Stimulated activated CD8-positive, alpha-beta memory T cell treated with anti-CD3 and anti-CD28 coated beads, Interleukin-15, amount 100 ng/mL, for 4 hours (primary cell): Measurements from ENCODE around the gene EXOSC6.
"Not testable (repeated sequence)": the region's sequence is repeated elsewhere in the genome, so short reads cannot be mapped to it uniquely, and the experiment has no call there.

Source experiments
- DNase-seq, 2 donors: peaks; one replicate each; pipeline ENCODE4 v3.0.0-alpha.2; 2020; ENCODE audit warnings: low read depth in 2 of 2

Gene EXOSC6

DNA sequence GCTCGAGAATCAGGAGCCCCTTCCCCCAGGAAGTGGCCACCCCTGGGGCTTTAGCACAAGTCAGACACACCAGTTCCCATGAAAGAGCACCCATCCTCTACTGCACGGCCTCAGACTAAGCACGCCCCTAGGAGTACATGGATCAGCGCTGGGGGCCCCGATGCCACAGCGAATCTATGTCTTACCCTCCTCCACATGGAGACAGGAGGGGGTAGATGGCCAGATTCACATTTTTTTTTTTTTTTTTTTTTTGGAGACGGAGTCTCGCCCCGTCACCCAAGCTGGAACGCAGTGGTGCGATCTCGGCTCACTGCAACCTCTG, 3.2 kb upstream of the EXOSC6 start:
- no peak for DNase-seq

DNA sequence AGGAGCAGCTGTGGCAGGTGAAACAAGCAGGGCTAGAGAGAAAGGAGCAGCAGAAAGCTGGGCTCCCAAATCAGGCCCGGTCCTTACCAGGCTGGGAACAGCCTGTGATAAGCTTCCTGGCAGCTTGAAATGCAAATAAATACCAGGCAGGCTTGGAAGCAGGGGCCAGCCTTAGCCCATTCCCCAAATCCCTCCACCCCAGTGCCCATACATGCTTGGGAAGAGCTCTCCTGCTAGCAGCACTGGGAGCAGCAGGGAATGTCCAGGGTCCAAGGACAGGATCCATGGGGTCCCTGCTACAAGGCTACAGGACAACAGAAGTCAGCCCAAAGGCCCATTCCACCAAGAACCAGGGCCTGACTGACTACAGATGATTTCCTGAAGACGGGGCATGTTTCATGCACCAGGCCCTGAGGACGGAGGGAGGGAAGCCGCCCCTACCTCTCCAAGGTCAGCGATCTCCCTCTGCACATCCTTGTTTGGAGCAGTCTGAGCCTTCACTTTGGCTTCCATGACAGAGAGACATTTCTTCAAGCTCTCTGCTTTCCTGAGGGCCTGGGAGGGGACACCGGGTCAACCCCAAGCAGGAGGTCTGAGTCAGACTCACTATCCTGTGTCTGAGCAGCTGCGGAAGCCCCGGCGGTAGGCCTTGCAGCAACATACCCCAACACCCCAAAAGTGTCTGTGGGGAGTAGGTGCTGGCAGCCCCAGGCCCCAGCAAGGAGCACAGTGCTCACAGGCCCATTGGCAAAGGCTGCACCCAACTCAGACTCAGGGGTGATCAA, 2.6 kb upstream of the EXOSC6 start:
- DNase-seq = no peak

DNA sequence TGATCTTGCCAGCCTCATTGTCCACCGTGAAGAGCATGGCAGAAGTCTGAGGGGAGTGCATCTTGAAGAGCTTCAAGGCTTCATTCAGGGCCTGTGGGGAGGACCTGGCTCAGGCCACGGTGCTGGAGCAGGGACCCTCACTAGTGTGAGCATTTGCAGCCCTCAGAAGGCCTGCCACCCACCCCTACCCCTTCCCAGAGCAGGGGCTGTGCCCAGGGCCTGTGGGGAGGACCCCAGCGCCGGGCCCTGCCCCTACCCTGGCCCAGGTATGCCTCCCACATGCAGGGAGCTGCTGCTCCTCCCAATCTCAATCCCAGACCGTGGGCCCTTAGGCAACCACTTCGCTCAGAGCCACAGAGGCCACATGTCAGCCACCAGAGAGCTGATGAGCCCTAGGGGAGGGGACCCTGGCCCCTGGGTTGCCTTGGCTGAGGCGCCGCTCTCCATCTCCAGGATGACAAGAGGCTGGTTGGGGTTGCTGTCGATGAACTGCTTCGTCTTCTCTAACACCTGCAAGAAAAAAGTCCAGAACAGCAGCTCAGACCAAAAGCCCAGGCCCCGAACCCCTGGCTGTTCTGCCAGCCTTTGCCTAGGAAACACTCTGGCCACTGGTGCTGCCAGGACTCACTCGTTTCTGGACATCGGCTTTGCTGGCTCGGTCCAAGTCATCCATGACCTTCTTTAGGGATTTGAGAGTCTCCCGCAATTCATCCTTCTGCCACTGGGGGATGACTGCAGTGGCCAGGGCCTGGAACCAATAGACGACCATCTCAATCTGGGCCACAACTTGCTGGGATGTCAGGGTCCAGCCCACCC, 1.8 kb upstream of the EXOSC6 start:
- no peak for DNase-seq

DNA sequence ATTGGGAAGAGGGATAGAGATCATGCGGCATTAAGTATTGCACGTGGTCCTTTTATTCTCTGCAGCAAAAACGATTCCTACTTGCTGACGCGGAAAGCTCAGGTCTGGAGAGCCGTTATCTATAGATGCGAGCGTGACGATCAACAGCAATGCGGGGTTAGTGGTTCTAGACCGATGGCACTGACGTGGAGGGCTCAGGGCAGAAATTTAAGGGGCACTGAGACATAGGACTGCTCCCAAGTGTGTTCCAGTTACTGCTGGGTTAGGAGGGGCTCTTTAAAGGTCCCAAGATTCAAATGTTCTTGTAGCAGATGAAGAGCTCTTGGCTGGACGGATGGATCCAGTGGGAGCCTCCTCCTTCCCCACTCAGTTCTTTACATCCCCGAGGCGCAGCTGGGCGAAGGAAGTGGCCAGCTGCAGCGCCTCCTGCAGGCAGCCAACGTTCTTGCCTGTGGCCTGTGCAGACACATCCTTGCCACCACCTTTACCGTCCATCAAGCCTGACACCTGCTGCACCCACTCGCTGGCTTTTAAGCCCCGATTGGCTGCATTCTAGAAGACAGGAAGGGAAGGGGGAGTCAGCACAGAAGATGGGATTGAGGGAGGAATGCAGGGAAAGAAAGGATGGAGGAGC, 732 bp upstream of the EXOSC6 start:
- no peak for DNase-seq

DNA sequence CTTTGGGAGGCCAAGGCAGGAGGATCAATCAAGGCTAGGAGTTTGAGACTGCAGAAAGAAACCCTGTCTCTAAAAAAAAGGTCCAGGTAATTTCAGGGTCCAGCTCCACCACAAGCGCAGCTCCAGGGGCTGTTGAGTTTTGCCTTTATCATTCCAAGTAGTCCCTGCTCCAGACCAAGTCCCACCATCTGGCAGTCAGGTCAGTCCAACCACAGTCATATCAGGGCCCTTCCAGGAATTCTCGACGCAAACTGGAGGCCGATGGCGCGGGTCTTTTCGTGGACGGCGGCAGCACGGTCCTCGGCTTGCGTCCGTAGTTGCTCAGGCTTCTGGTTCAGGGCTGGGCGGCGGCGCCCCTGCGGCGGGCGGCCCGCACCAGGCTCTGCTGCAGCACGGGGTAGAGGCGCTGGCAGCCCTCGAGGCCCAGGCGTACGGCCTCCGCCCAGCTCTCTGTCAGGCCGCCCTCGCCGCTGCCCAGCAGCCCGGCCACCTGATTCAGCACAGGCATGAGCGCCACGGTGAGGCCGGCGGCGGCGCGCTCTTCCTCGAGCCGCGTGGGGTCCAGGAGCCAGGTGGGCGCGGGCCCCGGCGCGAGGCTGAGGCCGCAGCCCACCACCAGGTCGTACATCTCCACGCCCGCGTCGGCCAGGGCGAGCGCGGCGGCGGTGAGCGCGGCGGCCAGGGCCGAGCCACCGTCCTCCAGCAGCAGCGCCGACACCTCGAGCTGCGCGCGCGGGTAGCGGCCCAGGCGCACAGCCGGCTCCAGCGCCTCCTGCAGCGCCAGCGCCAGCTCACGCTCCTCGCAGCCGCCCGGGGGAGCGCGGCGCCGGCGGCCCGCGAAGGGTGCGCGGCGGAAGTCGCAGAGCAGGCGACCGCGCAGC, 752 bp downstream of the EXOSC6 start:
- peak in 1 of 2 donors; percentile 21 for DNase-seq

DNA sequence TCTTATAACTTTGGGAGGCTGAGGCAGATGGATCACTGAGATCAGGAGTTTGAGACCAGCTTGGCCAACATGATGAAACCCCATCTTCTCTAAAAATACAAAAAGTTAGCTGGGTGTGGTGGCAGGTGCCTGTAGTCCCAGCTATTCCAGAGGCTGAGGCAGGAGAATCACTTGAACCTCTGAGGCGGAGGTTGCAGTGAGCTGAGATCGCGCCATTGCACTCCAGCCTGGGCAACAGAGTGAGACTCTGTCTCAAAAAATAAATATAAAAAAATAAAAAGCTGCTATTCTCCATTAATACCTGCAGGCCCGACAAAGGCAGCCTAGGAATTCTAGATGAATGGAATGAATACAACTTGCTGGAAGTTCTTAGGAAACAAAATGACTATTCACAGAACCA, 2.0 kb downstream of the EXOSC6 start:
- not testable (repeated sequence) for DNase-seq

DNA sequence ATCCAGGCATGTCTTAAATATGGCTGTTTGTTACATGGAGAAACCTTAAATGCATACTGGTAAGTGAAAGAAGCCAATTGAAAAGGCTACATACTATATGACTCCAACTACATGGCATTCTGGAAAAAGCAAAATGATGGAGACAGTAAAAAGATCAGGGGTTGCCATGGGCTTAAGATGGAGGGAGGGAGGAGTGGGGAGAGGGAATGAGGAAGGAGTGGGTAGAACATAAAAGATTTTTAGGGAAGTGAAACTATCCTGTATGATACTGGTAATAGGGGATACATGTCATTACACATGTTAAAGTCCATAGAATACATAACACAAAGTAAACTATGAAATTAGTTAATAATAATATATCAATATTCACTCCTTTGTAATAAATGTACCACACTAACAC, 13.0 kb downstream of the EXOSC6 start:
- not testable (repeated sequence) for DNase-seq

DNA sequence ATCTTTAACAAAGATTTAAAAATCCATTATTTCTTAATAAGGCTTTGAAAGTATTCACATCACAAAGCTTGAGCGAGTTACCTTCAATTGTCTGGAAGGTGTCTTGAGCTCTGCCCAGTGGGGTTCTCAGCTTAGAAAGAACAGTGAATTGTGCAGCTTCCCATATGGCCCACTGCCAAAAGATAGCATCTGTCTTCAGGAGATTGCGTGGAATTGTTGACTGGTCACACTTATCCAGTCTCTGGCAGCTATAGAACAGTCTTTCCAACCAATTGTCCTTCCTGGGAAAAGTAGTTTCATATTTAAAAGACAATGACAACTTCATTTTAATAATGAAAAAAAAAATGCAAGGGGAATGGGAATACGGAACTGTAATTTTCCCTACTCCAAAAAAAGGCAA, 19.9 kb downstream of the EXOSC6 start:
- not testable (repeated sequence) for DNase-seq

DNA sequence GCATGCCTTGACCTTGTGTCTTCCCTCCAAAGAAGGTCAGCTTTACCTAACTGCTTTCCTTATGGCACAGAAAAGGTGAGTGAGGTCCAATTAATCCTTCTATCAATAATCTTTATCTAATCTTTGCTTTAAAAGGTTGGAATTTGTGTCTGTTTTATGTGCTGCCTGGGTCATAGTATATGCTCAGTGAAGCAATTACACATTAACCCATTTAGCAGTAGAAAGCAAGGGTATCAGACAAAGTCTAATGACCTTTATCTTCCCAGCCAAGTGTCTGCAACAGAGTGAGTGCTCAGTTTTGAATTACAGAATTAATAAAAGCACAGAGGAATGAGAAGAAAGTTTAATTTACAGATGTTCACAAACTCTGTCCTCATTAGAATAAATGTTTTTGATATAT, 25.7 kb downstream of the EXOSC6 start:
- DNase-seq = not testable (repeated sequence)

DNA sequence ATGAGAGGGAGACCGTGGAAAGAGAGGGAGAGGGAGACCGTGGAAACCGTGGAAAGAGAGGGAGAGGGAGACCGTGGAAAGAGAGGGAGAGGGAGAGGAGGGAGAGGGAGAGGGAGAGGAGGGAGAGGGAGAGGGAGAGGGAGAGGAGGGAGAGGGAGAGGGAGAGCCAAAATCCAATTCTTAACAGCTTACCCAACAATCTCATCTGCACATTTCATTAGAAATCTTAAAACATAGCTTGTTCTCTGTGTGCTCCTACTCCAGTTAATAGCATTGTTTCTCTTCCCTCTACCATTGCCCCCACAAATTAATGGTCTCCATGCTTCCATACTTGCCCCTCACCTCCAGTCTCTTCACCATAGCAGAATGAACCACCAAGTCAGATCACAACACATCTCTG, 26.3 kb downstream of the EXOSC6 start:
- DNase-seq = not testable (repeated sequence)

DNA sequence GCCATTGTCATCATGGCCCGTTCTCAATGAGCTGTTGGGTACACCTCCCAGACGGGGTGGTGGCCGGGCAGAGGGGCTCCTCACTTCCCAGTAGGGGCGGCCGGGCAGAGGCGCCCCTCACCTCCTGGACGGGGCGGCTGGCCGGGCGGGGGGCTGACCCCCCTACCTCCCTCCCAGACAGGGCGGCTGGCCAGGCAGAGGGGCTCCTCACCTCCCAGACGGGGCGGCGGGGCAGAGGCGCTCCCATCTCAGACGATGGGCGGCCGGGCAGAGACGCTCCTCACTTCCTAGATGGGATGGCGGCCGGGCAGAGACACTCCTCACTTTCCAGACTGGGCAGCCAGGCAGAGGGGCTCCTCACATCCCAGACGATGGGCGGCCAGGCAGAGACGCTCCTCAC, 27.1 kb downstream of the EXOSC6 start:
- DNase-seq = not testable (repeated sequence)

DNA sequence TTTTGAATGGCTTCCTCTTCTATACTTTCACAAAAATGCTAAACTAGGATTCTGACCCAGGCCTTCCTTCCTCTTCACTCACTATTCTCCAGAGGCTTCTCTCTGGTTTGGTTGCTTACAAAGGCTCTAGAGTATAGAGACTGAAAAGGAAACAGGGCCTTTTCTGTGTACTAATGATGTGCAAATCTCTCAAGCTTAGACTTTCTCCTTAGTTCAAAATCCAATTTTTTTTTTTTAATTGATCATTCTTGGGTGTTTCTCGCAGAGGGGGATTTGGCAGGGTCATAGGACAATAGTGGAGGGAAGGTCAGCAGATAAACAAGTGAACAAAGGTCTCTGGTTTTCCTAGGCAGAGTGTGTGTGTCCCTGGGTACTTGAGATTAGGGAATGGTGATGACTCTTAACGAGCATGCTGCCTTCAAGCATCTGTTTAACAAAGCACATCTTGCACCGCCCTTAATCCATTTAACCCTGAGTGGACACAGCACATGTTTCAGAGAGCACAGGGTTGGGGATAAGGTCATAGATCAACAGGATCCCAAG, 27.7 kb downstream of the EXOSC6 start:
- not testable (repeated sequence) for DNase-seq

DNA sequence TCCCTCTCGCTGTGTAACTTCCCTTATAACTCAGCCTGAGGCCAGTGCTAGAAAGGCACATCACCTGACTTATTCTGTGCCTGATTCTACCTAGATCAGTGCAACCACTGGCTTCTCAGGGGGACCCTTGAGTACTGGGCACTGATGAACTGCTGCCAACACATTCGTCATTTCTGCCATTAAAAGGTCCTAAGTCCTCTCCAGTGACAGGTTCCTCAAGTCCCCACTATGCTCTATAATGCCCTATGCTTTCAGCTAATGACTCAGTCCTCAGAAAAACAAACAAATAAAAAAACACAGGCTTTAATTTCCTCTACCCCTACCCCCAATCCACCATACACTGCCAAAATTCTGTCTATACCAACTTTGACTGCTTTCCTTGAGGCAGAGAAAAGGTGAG, 28.5 kb downstream of the EXOSC6 start:
- DNase-seq = not testable (repeated sequence)

DNA sequence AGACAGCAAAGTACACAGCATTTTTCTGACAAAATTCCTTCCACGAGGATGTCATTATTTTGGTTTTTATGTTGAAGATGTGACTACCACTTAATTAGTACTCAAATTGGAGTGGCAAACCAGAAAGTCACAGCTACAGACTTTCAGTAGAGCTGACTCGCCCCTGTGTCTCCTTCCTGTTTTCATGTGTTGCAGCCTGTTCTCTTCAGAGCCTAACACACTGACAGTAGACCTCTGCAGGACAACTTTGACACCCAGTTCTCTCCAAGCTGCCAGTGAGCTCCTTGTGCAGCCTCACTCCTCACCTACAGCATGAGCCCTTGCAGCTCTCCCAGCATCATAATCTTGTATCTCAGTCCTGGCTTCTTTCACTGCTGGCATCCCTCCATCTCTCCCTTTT, 29.2 kb downstream of the EXOSC6 start:
- not testable (repeated sequence) for DNase-seq

DNA sequence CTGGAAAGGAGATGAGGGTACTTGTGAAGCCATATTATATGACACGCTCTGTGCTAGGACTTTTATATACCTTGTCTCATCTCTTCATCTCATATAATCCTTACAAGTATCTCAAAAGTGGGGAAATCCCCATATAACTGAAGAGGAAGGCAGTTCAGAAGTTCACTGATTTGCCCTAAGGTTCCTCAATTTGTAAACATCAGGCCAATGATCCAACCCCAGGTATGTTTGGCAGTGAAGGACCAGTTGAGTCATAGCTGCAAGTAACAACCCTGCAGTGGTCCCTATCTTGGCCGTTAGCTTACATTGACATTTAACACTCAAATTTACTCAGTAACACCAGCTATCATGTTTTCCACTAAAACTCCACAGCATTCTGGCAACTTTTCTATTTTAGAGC, 33.2 kb downstream of the EXOSC6 start:
- not testable (repeated sequence) for DNase-seq

DNA sequence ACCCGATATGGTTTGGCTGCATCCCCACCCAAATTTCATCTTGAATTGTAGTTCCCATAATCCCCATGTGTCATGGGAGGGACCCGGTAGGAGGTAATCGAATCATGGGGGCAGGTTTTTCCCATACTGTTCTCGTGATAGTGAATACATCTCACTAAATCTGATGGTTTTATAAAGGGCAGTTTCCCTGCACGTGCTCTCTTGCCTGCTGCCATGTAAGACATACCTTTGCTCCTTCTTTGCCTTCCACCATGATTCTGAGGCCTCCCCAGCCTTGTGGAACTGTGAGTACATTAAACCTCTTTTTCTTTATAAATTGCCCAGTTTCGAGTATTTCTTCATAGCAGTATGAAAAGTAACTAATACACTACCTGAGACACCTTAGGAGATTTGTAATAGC, 45.4 kb downstream of the EXOSC6 start:
- DNase-seq = not testable (repeated sequence)

DNA sequence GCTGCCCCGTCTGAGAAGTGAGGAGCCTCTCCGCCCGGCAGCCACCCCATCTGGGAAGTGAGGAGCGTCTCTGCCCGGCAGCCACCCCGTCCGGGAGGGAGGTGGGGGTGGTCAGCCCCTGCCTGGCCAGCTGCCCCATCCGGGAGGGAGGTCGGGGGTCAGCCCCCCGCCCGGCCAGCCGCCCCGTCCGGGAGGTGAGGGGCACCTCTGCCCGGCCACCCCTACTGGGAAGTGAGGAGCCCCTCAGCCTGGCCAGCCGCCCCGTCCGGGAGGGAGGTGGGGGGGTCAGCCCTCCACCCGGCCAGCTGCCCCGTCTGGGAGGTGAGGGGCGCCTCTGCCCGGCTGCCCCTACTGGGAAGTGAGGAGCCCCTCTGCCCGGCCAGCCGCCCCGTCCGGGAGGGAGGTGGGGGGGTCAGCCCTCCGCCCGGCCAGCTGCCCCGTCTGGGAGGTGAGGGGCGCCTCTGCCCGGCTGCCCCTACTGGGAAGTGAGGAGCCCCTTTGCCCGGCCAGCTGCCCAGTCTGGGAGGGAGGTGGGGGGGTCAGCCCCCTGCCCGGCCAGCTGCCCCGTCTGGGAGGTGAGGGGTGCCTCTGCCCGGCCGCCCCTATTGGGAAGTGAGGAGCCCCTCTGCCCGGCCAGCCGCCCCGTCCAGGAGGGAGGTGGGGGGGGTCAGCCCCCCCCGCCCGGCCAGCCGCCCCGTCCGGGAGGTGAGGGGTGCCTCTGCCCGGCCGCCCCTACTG, 46.9 kb downstream of the EXOSC6 start:
- DNase-seq = not testable (repeated sequence)

DNA sequence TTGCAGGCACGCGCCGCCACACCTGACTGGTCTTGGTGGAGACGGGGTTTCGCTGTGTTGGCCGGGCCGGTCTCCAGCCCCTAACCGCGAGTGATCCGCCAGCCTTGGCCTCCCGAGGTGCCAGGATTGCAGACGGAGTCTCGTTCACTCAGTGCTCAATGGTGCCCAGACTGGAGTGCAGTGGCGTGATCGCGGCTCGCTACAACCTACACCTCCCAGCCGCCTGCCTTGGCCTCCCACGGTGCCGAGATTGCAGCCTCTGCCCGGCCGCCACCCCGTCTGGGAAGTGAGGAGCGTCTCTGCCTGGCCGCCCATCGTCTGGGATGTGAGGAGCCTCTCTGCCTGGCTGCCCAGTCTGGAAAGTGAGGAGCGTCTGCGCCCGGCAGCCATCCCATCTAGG, 47.7 kb downstream of the EXOSC6 start:
- DNase-seq = not testable (repeated sequence)

DNA sequence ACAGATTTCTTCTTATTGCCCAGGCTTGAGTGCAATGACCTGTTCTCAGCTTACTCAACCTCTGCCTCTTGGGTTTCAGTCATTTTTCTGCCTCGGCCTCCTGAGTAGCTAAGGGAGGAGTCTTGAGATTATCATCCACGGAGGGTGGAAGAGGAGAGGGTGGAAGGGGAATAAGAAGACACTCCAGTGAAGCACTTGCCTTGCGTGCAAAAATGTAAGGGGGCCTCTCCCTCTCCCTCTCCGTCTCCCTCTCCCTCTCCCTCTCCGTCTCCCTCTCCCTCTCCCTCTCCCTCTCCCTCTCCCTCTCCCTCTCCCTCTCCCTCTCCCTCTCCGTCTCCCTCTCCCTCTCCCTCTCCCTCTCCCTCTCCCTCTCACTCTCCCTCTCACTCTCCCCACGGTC, 48.2 kb downstream of the EXOSC6 start:
- DNase-seq = not testable (repeated sequence)

DNA sequence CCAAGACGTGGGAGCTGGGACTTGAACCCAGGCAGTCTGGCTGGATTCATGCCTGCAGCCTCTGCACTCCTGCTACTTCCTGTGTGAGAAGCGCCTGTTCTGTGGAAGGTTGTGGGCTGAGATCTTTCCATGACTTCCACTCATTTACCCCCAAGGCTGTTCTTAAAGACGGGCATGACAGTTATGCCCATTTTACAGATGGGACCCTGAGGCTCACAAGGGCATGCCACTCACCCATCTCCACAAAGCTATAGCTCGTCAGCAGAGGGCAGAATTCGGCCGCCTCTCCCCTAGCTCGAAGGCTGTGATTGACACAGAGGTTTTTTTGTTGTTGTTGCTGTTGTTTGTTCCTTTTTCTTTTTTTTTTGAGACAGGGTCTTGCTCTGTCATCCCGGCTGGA, 51.7 kb downstream of the EXOSC6 start:
- DNase-seq = not testable (repeated sequence)

DNA sequence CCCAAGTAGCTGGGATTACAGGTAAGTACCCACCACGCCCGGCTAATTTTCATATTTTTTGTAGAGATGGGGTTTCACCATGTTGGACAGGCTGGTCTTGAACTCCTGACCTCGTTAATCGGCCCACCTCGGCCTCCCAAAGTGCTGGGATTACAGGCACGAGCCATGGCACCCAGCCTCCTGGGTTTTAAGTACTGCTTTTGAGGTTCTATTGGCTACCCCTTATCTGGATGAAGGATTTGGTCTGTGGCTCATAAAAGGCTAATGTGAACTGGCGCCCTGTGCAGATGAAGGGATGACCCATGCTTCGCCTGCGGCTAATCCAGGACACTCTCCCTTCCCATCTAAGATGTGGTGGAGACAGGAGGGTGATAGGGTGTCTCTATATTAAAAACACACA, 52.6 kb downstream of the EXOSC6 start:
- DNase-seq = not testable (repeated sequence)
